Suprapubic skin (tissue), 4 donors: ENCODE measurements around the gene DUS2. TPM values are rescaled to one million over a fixed set of nuclear protein-coding genes. Genes with fewer than 3 reads are reported as not detected.
A peak's percentile ranks its signal among the peaks of the same experiment; 100 is the strongest.

Experiments
- DNase-seq, 2 donors: peaks; one replicate each; pipeline ENCODE4 v3.0.0-alpha.2; 2019; ENCODE audit warnings: low spot score in 2 of 2
- H3K27ac ChIP-seq: fragments of 200-600 bp; sonication (generic); one replicate; pipeline ENCODE4 v1.5.1; 2019
- H3K27me3 ChIP-seq: fragments of 200-600 bp; sonication (generic); one replicate; pipeline ENCODE4 v1.5.1; 2019
- H3K36me3 ChIP-seq: fragments of 200-600 bp; sonication (generic); one replicate; pipeline ENCODE4 v1.5.1; 2019
- H3K4me1 ChIP-seq: fragments of 200-600 bp; sonication (generic); one replicate; pipeline ENCODE4 v1.5.1; 2019
- H3K4me3 ChIP-seq: fragments of 200-600 bp; sonication (generic); one replicate; pipeline ENCODE4 v1.5.1; 2019; ENCODE audit warnings: mild to moderate bottlenecking
- H3K9me3 ChIP-seq: fragments of 200-600 bp; sonication (generic); one replicate; pipeline ENCODE4 v1.5.1; 2019
- CTCF ChIP-seq, 2 donors: fragments of 200-600 bp in 1 of 2; fragments of 450-650 bp in 1 of 2; sonication (generic) in 1 of 2; IDR thresholded peaks; one replicate each; pipeline ENCODE4 v1.5.1; 2016 to 2019; ENCODE audit warnings: antibody characterized with exemption in 2 of 2, mild to moderate bottlenecking in 1 of 2, moderate library complexity in 1 of 2
- EP300 ChIP-seq: sonication (generic); formaldehyde crosslinking; IDR thresholded peaks from one replicate; pipeline ENCODE4 v1.6.1; 2017; ENCODE audit warnings: antibody characterized with exemption
- POLR2A ChIP-seq, 2 donors: fragments of 450-650 bp; IDR thresholded peaks; one replicate each; pipeline ENCODE4 v1.6.1; 2017; ENCODE audit warnings: antibody characterized with exemption in 2 of 2, mild to moderate bottlenecking in 2 of 2, moderate library complexity in 2 of 2
- POLR2AphosphoS5 ChIP-seq, 3 donors: sonication (generic); formaldehyde crosslinking; IDR thresholded peaks; one replicate each; pipeline ENCODE4 v1.6.1; 2017; ENCODE audit warnings: antibody characterized with exemption in 3 of 3
- WGBS: methylation state at CpG from one replicate; pipeline ENCODE4 v1.1.5; 2018; 5-methylcytosine and 5-hydroxymethylcytosine counted together
- total RNA-seq, 4 donors: library from RNA; depleted of rRNA; stranded (reverse); fragments of >200 nt; gene quantifications; one replicate each; pipeline ENCODE4 v1.1.0, GENCODE V29; 2016

Gene DUS2
- total RNA-seq, 4 donors from 2014 or later, result 14.4 to 21.6 (median 15.5) TPM

GRCh38 chr16:68070249-68070730 lies 47.2 kb downstream of the DUS2 start:
- H3K4me1 ChIP-seq, result peaks cover 33% of the 10 kb centered on the region
- peaks cover 36% of the 10 kb centered on the region for H3K36me3 ChIP-seq
- H3K27ac ChIP-seq, result no peak overlapping the region
- 66% methylated on average over 2 of the region's 2 CpGs for WGBS
- H3K9me3 ChIP-seq, result no peaks in the 10 kb centered on the region
- no peak overlapping the region for H3K4me3 ChIP-seq
- H3K27me3 ChIP-seq, result no peaks in the 10 kb centered on the region
- no peak for TF ChIP-seq POLR2AphosphoS5 (IDR thresholded peaks at IDR 0.05)
- no peak for TF ChIP-seq EP300
- no peak for TF ChIP-seq CTCF (IDR thresholded peaks at IDR 0.05)
- TF ChIP-seq POLR2A (IDR thresholded peaks at IDR 0.05), result no peak
- peak in 1 of 2 donors; percentile 43 for DNase-seq

DNA sequence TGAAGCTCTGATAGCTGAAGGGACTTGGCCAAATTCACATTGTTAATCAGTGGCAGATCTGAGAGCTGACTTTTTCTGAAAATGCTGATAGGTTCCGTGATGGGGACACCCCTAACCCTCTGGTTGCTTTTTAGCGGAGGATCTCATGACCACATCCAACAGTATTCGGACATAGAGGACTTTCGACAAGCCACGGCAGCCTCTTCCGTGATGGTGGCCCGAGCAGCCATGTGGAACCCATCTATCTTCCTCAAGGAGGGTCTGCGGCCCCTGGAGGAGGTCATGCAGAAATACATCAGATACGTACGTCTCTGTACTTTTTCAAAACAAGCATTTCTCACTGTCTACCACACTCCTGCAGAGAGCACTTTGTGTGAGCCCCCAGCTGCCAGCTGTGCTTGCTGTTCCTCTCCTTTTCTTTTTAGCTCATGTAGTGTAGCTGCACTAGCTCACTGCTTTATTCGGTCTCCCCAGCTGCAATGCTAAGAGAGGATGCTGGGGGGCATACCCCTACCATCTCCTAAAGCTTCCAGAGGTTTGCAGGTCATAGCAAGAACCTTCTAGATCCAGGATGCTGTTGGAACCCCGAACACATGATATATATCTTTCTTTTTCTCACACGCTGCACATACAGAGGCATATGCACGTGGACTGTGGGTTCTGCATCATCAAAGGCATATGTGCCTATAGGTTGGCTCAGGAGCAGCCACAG lies 47.9 kb downstream of the DUS2 start:
- no peak for DNase-seq
- H3K27me3 ChIP-seq, result no peaks in the 10 kb centered on the region
- no peak for TF ChIP-seq CTCF (IDR thresholded peaks at IDR 0.05)
- no peak for TF ChIP-seq EP300
- TF ChIP-seq POLR2A (IDR thresholded peaks at IDR 0.05), result no peak
- no peak for TF ChIP-seq POLR2AphosphoS5 (IDR thresholded peaks at IDR 0.05)
- H3K9me3 ChIP-seq, result no peaks in the 10 kb centered on the region
- H3K4me3 ChIP-seq, result no peak overlapping the region
- H3K27ac ChIP-seq, result no peak overlapping the region
- peaks cover 27% of the 10 kb centered on the region for H3K4me1 ChIP-seq
- peaks cover 40% of the 10 kb centered on the region for H3K36me3 ChIP-seq
- WGBS, result 81% methylated on average over 13 of the region's 14 CpGs

DNA sequence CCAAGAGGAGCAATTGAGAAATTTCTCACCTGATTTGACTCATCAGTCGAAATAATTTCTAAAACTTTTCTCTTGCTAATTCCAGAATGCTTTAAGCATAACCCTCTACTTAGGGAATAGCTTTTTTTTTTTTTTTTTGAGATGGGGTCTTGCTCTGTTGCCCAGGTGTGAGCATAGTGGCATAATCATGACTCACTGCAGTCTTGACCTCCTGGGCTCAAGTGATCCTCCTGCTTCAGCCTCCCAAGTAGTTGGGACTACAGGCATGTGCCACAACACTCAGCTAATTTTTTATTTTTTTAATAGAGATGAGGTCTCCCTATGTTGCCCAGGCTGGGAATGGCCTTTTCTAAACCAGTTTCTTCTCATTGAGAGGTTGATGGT lies 48.4 kb downstream of the DUS2 start:
- WGBS, result 71% methylated on average over 1 of the region's 1 CpG
- Histone ChIP-seq H3K4me3 (no peak overlapping the region), H3K27ac (peak overlapping the region; percentile 47), H3K27me3 (no peaks in the 10 kb centered on the region), H3K36me3 (peaks cover 45% of the 10 kb centered on the region), H3K4me1 (peaks cover 27% of the 10 kb centered on the region), H3K9me3 (no peaks in the 10 kb centered on the region)
- DNase-seq, result no peak
- no peak for TF ChIP-seq EP300
- TF ChIP-seq POLR2AphosphoS5 (IDR thresholded peaks at IDR 0.05), result no peak
- no peak for TF ChIP-seq CTCF (IDR thresholded peaks at IDR 0.05)
- no peak for TF ChIP-seq POLR2A (IDR thresholded peaks at IDR 0.05)

DNA sequence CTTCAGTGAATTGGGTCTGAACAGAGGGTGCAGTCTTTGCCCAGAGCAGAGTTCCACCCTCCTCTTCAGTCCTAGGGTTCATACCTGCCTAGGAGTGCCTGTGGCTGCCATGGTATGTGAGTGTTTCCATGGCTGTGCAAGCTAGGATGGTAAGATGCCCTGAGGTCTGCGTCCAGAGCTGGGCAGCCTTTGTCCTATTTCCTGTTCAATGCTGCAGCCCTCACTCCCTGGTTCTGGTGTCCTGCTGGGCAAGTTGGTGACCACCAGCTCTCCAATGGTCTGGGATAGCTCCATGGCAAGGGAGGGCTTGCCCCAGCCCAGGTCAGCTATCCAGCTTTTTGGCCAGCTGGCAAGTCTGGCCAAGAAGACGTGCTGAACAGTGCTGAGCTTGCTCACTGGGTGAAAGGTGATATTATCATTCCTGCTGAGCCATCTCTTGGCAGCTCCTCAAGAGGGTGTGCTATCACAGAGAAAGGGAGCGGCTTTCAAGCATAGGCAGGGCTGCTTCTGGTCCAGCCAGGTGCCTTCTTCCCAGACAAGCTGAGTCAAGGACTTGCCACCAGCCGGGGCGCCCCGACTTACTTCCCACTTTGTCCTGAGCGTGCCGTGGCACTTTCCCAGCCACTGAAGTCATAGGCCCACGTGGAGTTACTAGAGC lies 49.1 kb downstream of the DUS2 start:
- 29% methylated on average over 7 of the region's 9 CpGs for WGBS
- H3K27ac ChIP-seq, result peak overlapping the region; percentile 47

More for the DNA sequence above, 49.1 kb downstream of the DUS2 start:
- H3K27me3 ChIP-seq, result no peaks in the 10 kb centered on the region
- H3K4me1 ChIP-seq, result peaks cover 27% of the 10 kb centered on the region
- no peak for DNase-seq
- no peak for TF ChIP-seq CTCF (IDR thresholded peaks at IDR 0.05)
- TF ChIP-seq POLR2A (IDR thresholded peaks at IDR 0.05), result no peak
- TF ChIP-seq EP300, result no peak
- no peak for TF ChIP-seq POLR2AphosphoS5 (IDR thresholded peaks at IDR 0.05)
- no peaks in the 10 kb centered on the region for H3K9me3 ChIP-seq
- H3K4me3 ChIP-seq, result no peak overlapping the region
- H3K36me3 ChIP-seq, result peaks cover 51% of the 10 kb centered on the region
